IMR-90 (cell line): ENCODE measurements around the gene AMFR.

Experiments
- MAZ ChIP-seq: IDR thresholded peaks from 2 replicates; pipeline ENCODE4 v1.6.1; 2012; ENCODE audit warnings: low read depth, mild to moderate bottlenecking, low read length, improper control_type of control experiment, moderate library complexity, borderline replicate concordance
- POLR2A ChIP-seq: IDR thresholded peaks from 2 replicates; pipeline ENCODE4 v1.6.1; 2012; ENCODE audit warnings: mild to moderate bottlenecking, low read depth, low read length
- RAD21 ChIP-seq: IDR thresholded peaks from 2 replicates; pipeline ENCODE4 v1.6.1; 2012; ENCODE audit warnings: low read length, improper control_type of control experiment
- TF ChIP-seq, protein P1 (sequence below): conservative IDR thresholded peaks from 2 replicates; pipeline ENCODE4 v1.5.1; 2012; ENCODE audit warnings: mild to moderate bottlenecking, low read depth, low read length, improper control_type of control experiment
- TF ChIP-seq, protein P2 (sequence below): fragments of 150-350 bp; IDR thresholded peaks from 2 replicates; pipeline ENCODE4 v1.6.1; 2017; ENCODE audit warnings: mild to moderate bottlenecking, antibody characterized with exemption, low read length, low read depth

GRCh38 chr16:56451753-56452689, 26.7 kb upstream of the AMFR start:
- TF ChIP-seq, protein P1, sequence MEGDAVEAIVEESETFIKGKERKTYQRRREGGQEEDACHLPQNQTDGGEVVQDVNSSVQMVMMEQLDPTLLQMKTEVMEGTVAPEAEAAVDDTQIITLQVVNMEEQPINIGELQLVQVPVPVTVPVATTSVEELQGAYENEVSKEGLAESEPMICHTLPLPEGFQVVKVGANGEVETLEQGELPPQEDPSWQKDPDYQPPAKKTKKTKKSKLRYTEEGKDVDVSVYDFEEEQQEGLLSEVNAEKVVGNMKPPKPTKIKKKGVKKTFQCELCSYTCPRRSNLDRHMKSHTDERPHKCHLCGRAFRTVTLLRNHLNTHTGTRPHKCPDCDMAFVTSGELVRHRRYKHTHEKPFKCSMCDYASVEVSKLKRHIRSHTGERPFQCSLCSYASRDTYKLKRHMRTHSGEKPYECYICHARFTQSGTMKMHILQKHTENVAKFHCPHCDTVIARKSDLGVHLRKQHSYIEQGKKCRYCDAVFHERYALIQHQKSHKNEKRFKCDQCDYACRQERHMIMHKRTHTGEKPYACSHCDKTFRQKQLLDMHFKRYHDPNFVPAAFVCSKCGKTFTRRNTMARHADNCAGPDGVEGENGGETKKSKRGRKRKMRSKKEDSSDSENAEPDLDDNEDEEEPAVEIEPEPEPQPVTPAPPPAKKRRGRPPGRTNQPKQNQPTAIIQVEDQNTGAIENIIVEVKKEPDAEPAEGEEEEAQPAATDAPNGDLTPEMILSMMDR, result no peak
- TF ChIP-seq POLR2A, result no peak
- no peak for TF ChIP-seq RAD21
- TF ChIP-seq, protein P2, sequence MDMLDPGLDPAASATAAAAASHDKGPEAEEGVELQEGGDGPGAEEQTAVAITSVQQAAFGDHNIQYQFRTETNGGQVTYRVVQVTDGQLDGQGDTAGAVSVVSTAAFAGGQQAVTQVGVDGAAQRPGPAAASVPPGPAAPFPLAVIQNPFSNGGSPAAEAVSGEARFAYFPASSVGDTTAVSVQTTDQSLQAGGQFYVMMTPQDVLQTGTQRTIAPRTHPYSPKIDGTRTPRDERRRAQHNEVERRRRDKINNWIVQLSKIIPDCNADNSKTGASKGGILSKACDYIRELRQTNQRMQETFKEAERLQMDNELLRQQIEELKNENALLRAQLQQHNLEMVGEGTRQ, result no peak
- no peak; the same call in 1 of the 2 replicates for TF ChIP-seq MAZ
